OCI-LY7 (cell line): ENCODE results near the gene PALLD.

Experiments
- EZH2phosphoT487 ChIP-seq: fragments of 200-600 bp; sonication (generic); IDR thresholded peaks from 2 replicates; pipeline ENCODE4 v1.6.1; 2018; ENCODE audit warnings: low read depth, borderline replicate concordance, mild to moderate bottlenecking, mixed run types, antibody characterized with exemption, low read length, moderate library complexity, mixed read lengths
- TF ChIP-seq, protein P1 (sequence below): fragments of 200-600 bp; sonication (generic); conservative IDR thresholded peaks from 2 replicates; pipeline ENCODE4 v1.5.1; 2014; ENCODE audit warnings: mild to moderate bottlenecking, antibody characterized with exemption, low read length, moderate library complexity, mixed read lengths

DNA sequence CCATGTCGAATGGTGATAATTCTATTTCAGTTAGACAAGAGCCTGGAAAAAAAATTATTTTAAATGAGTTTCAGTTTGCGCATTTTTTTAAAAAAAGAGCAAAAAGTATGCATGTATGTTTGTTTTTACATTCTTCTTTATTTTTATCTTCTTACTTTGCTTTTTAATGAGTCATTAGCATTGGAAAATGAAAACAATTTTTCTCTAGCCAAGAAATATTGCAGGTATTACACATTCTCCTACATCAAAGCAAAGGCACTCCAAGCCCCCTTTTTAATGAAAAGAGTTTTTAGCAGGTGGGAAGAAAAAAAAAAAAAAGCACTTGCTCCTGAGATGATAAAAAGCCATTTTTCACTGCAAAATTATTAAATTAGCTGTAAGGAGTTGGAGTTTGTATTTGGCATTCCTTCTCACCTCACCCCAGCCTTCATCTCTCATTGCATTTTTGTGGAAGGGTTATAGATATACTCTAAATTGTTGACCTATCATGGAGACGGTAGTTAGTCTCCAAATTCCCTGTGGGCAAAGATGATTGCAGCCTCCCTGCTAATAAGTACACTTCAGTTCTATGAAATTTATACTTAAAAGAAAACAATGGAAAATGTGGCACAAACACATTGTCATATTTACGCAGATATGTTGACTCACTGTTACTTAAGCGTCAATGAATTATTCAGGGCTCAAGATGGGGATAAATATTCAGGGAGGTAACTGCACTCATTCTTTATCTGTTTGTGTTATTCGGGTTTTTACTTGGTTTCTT is 43.8 kb downstream of the PALLD start:
- TF ChIP-seq, protein P1, sequence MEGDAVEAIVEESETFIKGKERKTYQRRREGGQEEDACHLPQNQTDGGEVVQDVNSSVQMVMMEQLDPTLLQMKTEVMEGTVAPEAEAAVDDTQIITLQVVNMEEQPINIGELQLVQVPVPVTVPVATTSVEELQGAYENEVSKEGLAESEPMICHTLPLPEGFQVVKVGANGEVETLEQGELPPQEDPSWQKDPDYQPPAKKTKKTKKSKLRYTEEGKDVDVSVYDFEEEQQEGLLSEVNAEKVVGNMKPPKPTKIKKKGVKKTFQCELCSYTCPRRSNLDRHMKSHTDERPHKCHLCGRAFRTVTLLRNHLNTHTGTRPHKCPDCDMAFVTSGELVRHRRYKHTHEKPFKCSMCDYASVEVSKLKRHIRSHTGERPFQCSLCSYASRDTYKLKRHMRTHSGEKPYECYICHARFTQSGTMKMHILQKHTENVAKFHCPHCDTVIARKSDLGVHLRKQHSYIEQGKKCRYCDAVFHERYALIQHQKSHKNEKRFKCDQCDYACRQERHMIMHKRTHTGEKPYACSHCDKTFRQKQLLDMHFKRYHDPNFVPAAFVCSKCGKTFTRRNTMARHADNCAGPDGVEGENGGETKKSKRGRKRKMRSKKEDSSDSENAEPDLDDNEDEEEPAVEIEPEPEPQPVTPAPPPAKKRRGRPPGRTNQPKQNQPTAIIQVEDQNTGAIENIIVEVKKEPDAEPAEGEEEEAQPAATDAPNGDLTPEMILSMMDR, result no peak
- TF ChIP-seq EZH2phosphoT487, result no peak
